Nephron progenitor cell (in vitro differentiated cells): ENCODE measurements around the gene P2RX2.

Experiments
- DNase-seq: peaks from one replicate; pipeline ENCODE4 v3.0.0; 2021
- H3K27ac Mint-ChIP-seq: 2 replicates; pipeline ENCODE4 v1.8.0; 2021; ENCODE audit warnings: mild to moderate bottlenecking, moderate library complexity, mixed read lengths
- H3K27me3 Mint-ChIP-seq: 2 replicates; pipeline ENCODE4 v1.8.0; 2021; ENCODE audit warnings: mild to moderate bottlenecking, low read depth, mixed read lengths; ENCODE audit not compliant: poor library complexity
- H3K36me3 Mint-ChIP-seq: 2 replicates; pipeline ENCODE4 v1.8.0; 2021; ENCODE audit warnings: low read depth, mixed read lengths
- H3K4me1 Mint-ChIP-seq: 2 replicates; pipeline ENCODE4 v1.8.0; 2021; ENCODE audit warnings: mixed read lengths
- H3K4me3 Mint-ChIP-seq: 2 replicates; pipeline ENCODE4 v1.8.0; 2021; ENCODE audit warnings: mild to moderate bottlenecking, moderate library complexity, mixed read lengths
- H3K9me3 Mint-ChIP-seq: 2 replicates; pipeline ENCODE4 v1.8.0; 2021; ENCODE audit warnings: mild to moderate bottlenecking, moderate library complexity, mixed read lengths
- TF ChIP-seq, protein P1 (sequence below): fragments of 200-600 bp; sonication (generic); IDR thresholded peaks from 2 replicates; pipeline ENCODE4 v1.5.0; 2021; ENCODE audit warnings: antibody characterized with exemption

The P2RX2 gene

DNA sequence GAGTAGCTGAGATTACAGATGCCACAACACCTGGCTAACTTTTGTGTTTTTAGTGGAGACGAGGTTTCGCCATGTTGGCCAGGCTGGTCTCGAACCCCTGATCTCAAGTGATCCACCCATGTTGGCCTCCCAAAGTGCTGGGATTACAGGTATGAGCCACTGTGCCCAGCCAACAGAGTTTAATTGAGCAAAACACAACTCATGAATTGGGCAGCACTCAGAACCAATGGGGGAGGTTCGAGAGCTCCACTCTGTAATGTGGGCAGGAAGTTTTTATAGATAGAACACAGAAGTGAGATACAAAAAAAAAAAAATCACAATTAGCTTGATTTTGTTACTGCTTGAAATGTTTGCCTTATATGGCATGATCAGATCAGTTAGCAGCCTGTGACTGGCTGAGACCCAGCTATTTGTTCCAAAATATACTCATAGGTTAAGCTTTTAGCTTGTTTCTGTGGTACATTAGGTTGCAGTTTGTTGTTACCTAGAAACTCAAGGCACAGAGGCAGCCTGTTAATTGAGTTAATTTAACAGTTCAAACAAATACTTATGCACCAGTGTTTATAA is 1.4 kb upstream of the P2RX2 start:
- no peak for DNase-seq
- Mint-ChIP-seq H3K27me3 (peaks cover 73% of the 10 kb centered on the region), H3K27ac (no peak overlapping the region), H3K36me3 (peaks cover 11% of the 10 kb centered on the region), H3K4me1 (peaks cover 21% of the 10 kb centered on the region), H3K4me3 (peak overlapping the region; percentile 80), H3K9me3 (peaks cover 45% of the 10 kb centered on the region)
- TF ChIP-seq, protein P1, sequence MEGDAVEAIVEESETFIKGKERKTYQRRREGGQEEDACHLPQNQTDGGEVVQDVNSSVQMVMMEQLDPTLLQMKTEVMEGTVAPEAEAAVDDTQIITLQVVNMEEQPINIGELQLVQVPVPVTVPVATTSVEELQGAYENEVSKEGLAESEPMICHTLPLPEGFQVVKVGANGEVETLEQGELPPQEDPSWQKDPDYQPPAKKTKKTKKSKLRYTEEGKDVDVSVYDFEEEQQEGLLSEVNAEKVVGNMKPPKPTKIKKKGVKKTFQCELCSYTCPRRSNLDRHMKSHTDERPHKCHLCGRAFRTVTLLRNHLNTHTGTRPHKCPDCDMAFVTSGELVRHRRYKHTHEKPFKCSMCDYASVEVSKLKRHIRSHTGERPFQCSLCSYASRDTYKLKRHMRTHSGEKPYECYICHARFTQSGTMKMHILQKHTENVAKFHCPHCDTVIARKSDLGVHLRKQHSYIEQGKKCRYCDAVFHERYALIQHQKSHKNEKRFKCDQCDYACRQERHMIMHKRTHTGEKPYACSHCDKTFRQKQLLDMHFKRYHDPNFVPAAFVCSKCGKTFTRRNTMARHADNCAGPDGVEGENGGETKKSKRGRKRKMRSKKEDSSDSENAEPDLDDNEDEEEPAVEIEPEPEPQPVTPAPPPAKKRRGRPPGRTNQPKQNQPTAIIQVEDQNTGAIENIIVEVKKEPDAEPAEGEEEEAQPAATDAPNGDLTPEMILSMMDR: no peak

DNA sequence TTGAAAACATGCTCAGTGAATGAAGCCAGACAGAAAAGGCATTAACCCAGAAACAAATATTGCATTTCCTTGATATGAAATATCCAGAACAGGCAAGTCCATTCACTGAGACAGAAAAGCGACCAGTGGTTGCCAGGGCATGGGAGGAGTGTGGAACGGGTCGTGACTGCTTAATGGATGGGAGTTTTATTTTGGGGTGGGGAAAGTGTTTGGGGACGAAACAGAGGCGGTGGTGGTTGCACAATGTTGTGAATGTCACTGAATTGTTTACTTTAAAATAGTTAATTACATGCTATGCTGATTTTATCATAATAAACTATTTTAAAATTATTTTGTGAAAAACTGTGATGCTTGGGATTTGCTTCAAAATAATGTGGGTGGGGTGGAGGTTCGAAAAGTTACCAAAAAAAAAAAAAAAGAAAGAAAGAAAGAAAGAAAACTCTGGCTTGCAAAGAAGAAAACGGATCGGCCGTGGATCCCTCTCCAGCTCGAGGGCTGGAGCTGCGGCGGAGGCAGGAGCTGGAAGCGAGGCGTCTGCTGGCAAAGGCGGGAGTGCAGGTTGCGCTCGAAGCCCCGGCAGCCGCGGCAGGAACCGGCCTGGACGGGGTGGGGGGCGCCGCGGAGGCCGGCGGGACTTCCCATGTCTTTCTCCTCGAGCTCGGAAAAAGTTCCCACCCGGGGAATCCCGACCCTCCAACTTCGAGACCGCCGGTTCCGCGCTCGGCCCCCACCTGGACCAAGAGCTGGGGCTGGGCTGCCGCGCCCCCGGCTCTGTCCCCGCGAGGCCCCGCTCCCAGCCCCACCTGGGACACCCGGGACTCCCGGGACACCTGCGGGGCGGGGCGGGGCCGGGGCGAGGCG is 524 bp upstream of the P2RX2 start:
- peaks cover 71% of the 10 kb centered on the region for H3K27me3 Mint-ChIP-seq
- H3K4me3 Mint-ChIP-seq: peak overlapping the region; percentile 80
- peaks cover 29% of the 10 kb centered on the region for H3K4me1 Mint-ChIP-seq
- peaks cover 38% of the 10 kb centered on the region for H3K9me3 Mint-ChIP-seq
- peak; percentile 48 for DNase-seq
- no peak overlapping the region for H3K27ac Mint-ChIP-seq
- H3K36me3 Mint-ChIP-seq: peaks cover 11% of the 10 kb centered on the region
- TF ChIP-seq, protein P1: no peak

DNA sequence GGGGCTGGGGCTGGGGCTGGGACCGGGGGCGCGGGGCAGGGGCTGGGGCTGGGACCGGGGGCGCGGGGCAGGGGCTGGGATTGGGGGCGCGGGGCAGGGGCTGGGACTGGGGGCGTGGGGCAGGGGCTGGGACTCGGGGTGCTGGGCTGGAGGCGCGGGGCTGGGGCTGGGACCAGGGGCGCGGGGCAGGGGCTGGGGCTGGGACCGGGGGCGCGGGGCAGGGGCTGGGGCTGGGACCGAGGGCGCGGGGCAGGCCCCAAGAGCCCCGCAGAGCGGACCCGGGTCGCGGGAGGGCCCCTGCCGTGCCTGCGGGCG is 452 bp downstream of the P2RX2 start:
- peaks cover 39% of the 10 kb centered on the region for H3K4me1 Mint-ChIP-seq
- TF ChIP-seq, protein P1: no peak
- no peak for DNase-seq
- peaks cover 36% of the 10 kb centered on the region for H3K9me3 Mint-ChIP-seq
- H3K27me3 Mint-ChIP-seq: peaks cover 64% of the 10 kb centered on the region
- peaks cover 11% of the 10 kb centered on the region for H3K36me3 Mint-ChIP-seq
- no peak overlapping the region for H3K27ac Mint-ChIP-seq
- H3K4me3 Mint-ChIP-seq: no peak overlapping the region

DNA sequence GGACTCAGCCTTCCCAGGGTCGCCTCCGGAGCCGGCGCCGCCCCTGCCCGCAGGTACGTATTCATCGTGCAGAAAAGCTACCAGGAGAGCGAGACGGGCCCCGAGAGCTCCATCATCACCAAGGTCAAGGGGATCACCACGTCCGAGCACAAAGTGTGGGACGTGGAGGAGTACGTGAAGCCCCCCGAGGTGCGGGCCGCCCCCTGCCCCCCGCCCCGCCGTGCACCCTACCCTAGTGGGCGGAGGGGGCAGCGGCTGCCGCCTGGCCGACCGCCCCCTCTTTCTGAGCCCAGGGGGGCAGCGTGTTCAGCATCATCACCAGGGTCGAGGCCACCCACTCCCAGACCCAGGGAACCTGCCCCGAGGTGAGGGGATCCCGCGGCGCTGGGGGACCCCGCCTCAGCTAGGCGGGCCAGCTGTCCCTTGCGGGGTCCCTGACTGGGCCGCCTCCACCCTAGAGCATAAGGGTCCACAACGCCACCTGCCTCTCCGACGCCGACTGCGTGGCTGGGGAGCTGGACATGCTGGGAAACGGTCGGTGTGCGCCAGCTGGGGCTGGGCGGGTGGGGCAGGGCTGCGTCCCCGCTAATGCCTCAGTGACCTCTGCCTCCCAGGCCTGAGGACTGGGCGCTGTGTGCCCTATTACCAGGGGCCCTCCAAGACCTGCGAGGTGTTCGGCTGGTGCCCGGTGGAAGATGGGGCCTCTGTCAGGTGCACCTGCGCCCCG is 973 bp downstream of the P2RX2 start:
- no peak overlapping the region for H3K27ac Mint-ChIP-seq
- H3K4me1 Mint-ChIP-seq: peaks cover 40% of the 10 kb centered on the region
- no peak overlapping the region for H3K4me3 Mint-ChIP-seq
- peaks cover 11% of the 10 kb centered on the region for H3K36me3 Mint-ChIP-seq
- H3K27me3 Mint-ChIP-seq: peaks cover 61% of the 10 kb centered on the region
- peaks cover 36% of the 10 kb centered on the region for H3K9me3 Mint-ChIP-seq
- DNase-seq: no peak
- TF ChIP-seq, protein P1: no peak

DNA sequence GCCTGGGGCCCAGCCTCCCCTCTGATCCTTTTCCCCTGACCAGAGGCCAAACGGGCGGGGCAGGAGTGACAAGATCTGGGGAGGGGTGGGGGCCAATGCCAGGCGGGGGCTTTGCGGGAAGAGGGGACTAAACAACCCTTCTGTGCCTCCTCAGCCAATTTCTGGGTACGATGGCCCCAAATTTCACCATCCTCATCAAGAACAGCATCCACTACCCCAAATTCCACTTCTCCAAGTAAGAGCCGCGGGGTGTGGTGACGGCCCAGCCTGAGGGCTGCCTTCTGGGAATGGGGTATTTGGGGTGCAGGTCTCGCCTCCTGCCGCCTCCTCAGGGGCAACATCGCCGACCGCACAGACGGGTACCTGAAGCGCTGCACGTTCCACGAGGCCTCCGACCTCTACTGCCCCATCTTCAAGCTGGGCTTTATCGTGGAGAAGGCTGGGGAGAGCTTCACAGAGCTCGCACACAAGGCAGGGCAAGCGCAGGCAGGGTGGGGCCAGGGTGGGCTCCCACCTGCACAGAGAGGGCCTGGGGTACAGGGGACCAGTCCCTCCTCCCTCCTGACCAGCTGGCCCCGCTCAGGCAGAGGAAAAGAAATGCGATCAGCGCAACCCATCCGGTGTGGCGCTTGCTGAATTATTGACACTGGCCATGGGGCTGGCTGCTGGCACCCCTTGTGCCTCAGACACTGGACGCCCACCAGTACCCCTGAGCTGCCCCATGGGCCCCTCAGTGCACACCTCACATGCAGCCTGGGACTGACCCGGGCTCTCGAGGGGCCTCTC is 1.7 kb downstream of the P2RX2 start:
- H3K9me3 Mint-ChIP-seq: peaks cover 29% of the 10 kb centered on the region
- no peak for DNase-seq
- H3K27ac Mint-ChIP-seq: no peak overlapping the region
- no peak overlapping the region for H3K4me3 Mint-ChIP-seq
- peaks cover 12% of the 10 kb centered on the region for H3K36me3 Mint-ChIP-seq
- peaks cover 53% of the 10 kb centered on the region for H3K27me3 Mint-ChIP-seq
- TF ChIP-seq, protein P1: no peak
- H3K4me1 Mint-ChIP-seq: peaks cover 36% of the 10 kb centered on the region
